ENCODE data around the gene TSPEAR.

The TSPEAR gene

GRCh38 chr21:44711327-44712202, at the start of gene TSPEAR:
TSS of gene TSPEAR (minus strand) at chr21:44711572. CDS start at chr21:44711514, 58 bp downstream.
- DNase-seq, result no peak

- no peak for DNase-seq
Observed at GRCh38 chr21:44760376-44760775, 49.0 kb upstream of the TSPEAR start.

- DNase-seq, result no peak
Observed at GRCh38 chr21:44759628-44760285, 48.4 kb upstream of the TSPEAR start.

- no peak for DNase-seq
Observed at GRCh38 chr21:44758781-44759627, 47.6 kb upstream of the TSPEAR start.

- no peak for DNase-seq
Observed at GRCh38 chr21:44758141-44758561, 46.8 kb upstream of the TSPEAR start.

GRCh38 chr21:44757731-44758130, 46.4 kb upstream of the TSPEAR start:
- no peak for DNase-seq

GRCh38 chr21:44756423-44757185, 45.2 kb upstream of the TSPEAR start:
- no peak for DNase-seq

- peak; percentile 7 for DNase-seq
Observed at GRCh38 chr21:44755227-44755626, 43.9 kb upstream of the TSPEAR start.

- DNase-seq, result no peak
Observed at GRCh38 chr21:44753357-44753756, 42.0 kb upstream of the TSPEAR start.

GRCh38 chr21:44752671-44753235, 41.4 kb upstream of the TSPEAR start:
- no peak for DNase-seq

- no peak for DNase-seq
Observed at GRCh38 chr21:44751799-44752636, 40.6 kb upstream of the TSPEAR start.

GRCh38 chr21:44751186-44751798, 39.9 kb upstream of the TSPEAR start:
- no peak for DNase-seq

- DNase-seq, result no peak
Observed at GRCh38 chr21:44750675-44751025, 39.3 kb upstream of the TSPEAR start.

GRCh38 chr21:44749759-44750674, 38.6 kb upstream of the TSPEAR start:
- no peak for DNase-seq

GRCh38 chr21:44749116-44749758, 37.9 kb upstream of the TSPEAR start:
- no peak for DNase-seq

- DNase-seq, result no peak
Observed at GRCh38 chr21:44748621-44749020, 37.2 kb upstream of the TSPEAR start.

GRCh38 chr21:44742418-44743153, 31.2 kb upstream of the TSPEAR start:
- DNase-seq, result peak; percentile 60

GRCh38 chr21:44741921-44742320, 30.5 kb upstream of the TSPEAR start:
- DNase-seq, result no peak
